ENCODE measurements around the gene MZF1.

- TF ChIP-seq CTCF (conservative IDR thresholded peaks at IDR 0.05 in 1 of 2, IDR thresholded peaks at IDR 0.05 in 1 of 2; ENCODE audit: low read depth in 1 of 2, low read length in 2 of 2) (no peak), EZH2 (IDR thresholded peaks at IDR 0.05; ENCODE audit: low read length, missing control alignments) (no peak)
Observed at GRCh38 chr19:58569943-58570670, 3.0 kb downstream of the MZF1 start.

All from fibroblast of lung (primary cell).